HepG2 (cell line): ENCODE measurements around the gene PITX3. TPM values are rescaled to one million over a fixed set of nuclear protein-coding genes. Genes with fewer than 3 reads are reported as not detected.

Experiments used
- FOSL2 ChIP-seq: sonication (generic); formaldehyde crosslinking; IDR thresholded peaks from 2 replicates; pipeline ENCODE4 v1.4.0; 2020; ENCODE audit warnings: missing genetic modification reagents
- HHEX ChIP-seq: IDR thresholded peaks from 2 replicates; pipeline ENCODE4 v1.6.1; 2016; ENCODE audit warnings: control low read depth
- HOXA9 ChIP-seq: sonication (generic); formaldehyde crosslinking; IDR thresholded peaks from 2 replicates; pipeline ENCODE4 v1.8.1; 2022; ENCODE audit warnings: missing genetic modification reagents, mild to moderate bottlenecking, moderate library complexity, borderline replicate concordance
- HOXD1 ChIP-seq: sonication (generic); formaldehyde crosslinking; IDR thresholded peaks from 2 replicates; pipeline ENCODE4 v1.5.0; 2020; ENCODE audit warnings: missing genetic modification reagents
- KAT7 ChIP-seq: IDR thresholded peaks from 2 replicates; pipeline ENCODE4 v1.6.1; 2018; ENCODE audit warnings: borderline replicate concordance, missing compliant biosample characterization
- NR3C1 ChIP-seq: sonication (generic); formaldehyde crosslinking; IDR thresholded peaks from 2 replicates; pipeline ENCODE4 v1.4.0; 2020; ENCODE audit warnings: missing genetic modification reagents
- PHF20 ChIP-seq: sonication (generic); formaldehyde crosslinking; IDR thresholded peaks from 2 replicates; pipeline ENCODE4 v1.5.0; 2020; ENCODE audit warnings: mild to moderate bottlenecking, missing genetic modification reagents
- REPIN1 ChIP-seq: sonication (generic); formaldehyde crosslinking; IDR thresholded peaks from 2 replicates; pipeline ENCODE4 v1.8.0; 2022; ENCODE audit warnings: missing genetic modification reagents, low read depth, mild to moderate bottlenecking, borderline replicate concordance
- SKI ChIP-seq: fragments of 450-650 bp; IDR thresholded peaks from one replicate; pipeline ENCODE4 v1.6.1; 2018; ENCODE audit warnings: mild to moderate bottlenecking; ENCODE audit not compliant: partially characterized antibody
- TAF1 ChIP-seq: sonication (generic); formaldehyde crosslinking; IDR thresholded peaks from 2 replicates; pipeline ENCODE4 v1.4.0; 2020; ENCODE audit warnings: missing genetic modification reagents
- XRCC5 ChIP-seq: fragments of 200-400 bp; formaldehyde crosslinking; optimal IDR thresholded peaks from 2 replicates; pipeline ENCODE3; 2017; ENCODE audit warnings: mild to moderate bottlenecking, low read length
- ZNF224 ChIP-seq: sonication (generic); formaldehyde crosslinking; IDR thresholded peaks from 2 replicates; pipeline ENCODE4 v1.5.0; 2020; ENCODE audit warnings: mild to moderate bottlenecking, missing genetic modification reagents
- ZNF570 ChIP-seq: sonication (generic); formaldehyde crosslinking; IDR thresholded peaks from 2 replicates; pipeline ENCODE4 v1.4.0; 2020; ENCODE audit warnings: mild to moderate bottlenecking, missing genetic modification reagents, borderline replicate concordance
- ZSCAN31 ChIP-seq: sonication (generic); formaldehyde crosslinking; IDR thresholded peaks from 2 replicates; pipeline ENCODE4 v1.5.0; 2020; ENCODE audit warnings: low read depth, mild to moderate bottlenecking, missing genetic modification reagents
- polyA plus RNA-seq, 8 experiments: library from polyadenylated mRNA; depleted of rRNA in 3 of 8; stranded (reverse) in 7 of 8; unstranded in 1 of 8; fragments of >200 nt; fragmentation: Illumina TruSeq in 4 of 8; extraction: Trizol in 4 of 8; gene quantifications; 2 replicates each; pipeline versions ENCODE4 v1.2.1 to v1.2.3, GENCODE V29; 2011 to 2016; ENCODE audit warnings: low read depth in 4 of 8, missing spikeins in 1 of 8, mixed read lengths in 1 of 8; ENCODE audit not compliant: insufficient read depth in 1 of 8
- total RNA-seq, 5 experiments: library from RNA; depleted of rRNA; stranded (reverse); fragments of >200 nt; fragmentation: Illumina TruSeq; extraction: Trizol; gene quantifications; 2 replicates each; pipeline ENCODE4 v1.2.3, GENCODE V29; 2016; ENCODE audit warnings: low read depth in 1 of 5
- TF ChIP-seq, protein P1 (sequence below): sonication (generic); formaldehyde crosslinking; IDR thresholded peaks from 2 replicates; pipeline ENCODE4 v1.5.0; 2020; ENCODE audit warnings: mild to moderate bottlenecking, missing genetic modification reagents, moderate library complexity
- TF ChIP-seq, protein P2 (sequence below): sonication (generic); formaldehyde crosslinking; IDR thresholded peaks from 2 replicates; pipeline ENCODE4 v1.5.1; 2020; ENCODE audit warnings: mild to moderate bottlenecking, missing genetic modification reagents
- TF ChIP-seq, protein P3 (sequence below): sonication (generic); formaldehyde crosslinking; IDR thresholded peaks from 2 replicates; pipeline ENCODE4 v1.5.0; 2020; ENCODE audit warnings: missing genetic modification reagents, mild to moderate bottlenecking, borderline replicate concordance
- TF ChIP-seq, protein P4 (sequence below), 2 experiments: sonication (generic) in 1 of 2; formaldehyde crosslinking in 1 of 2; IDR thresholded peaks; 2 replicates each; pipeline versions ENCODE4 v1.4.0 to v1.6.1; 2018 to 2020; ENCODE audit warnings: missing genetic modification reagents in 2 of 2, borderline replicate concordance in 1 of 2, low read depth in 1 of 2, mild to moderate bottlenecking in 1 of 2, missing biosample characterization in 1 of 2
- TF ChIP-seq, protein P5 (sequence below): IDR thresholded peaks from 2 replicates; pipeline ENCODE4 v1.6.1; 2016; ENCODE audit warnings: missing biosample characterization, missing genetic modification reagents, low read depth

The PITX3 gene
- total and polyA plus RNA-seq, 2 of the 13 experiments (the other 11 are each of a cell fraction or from before 2014, with no cell fraction given): not detected

DNA sequence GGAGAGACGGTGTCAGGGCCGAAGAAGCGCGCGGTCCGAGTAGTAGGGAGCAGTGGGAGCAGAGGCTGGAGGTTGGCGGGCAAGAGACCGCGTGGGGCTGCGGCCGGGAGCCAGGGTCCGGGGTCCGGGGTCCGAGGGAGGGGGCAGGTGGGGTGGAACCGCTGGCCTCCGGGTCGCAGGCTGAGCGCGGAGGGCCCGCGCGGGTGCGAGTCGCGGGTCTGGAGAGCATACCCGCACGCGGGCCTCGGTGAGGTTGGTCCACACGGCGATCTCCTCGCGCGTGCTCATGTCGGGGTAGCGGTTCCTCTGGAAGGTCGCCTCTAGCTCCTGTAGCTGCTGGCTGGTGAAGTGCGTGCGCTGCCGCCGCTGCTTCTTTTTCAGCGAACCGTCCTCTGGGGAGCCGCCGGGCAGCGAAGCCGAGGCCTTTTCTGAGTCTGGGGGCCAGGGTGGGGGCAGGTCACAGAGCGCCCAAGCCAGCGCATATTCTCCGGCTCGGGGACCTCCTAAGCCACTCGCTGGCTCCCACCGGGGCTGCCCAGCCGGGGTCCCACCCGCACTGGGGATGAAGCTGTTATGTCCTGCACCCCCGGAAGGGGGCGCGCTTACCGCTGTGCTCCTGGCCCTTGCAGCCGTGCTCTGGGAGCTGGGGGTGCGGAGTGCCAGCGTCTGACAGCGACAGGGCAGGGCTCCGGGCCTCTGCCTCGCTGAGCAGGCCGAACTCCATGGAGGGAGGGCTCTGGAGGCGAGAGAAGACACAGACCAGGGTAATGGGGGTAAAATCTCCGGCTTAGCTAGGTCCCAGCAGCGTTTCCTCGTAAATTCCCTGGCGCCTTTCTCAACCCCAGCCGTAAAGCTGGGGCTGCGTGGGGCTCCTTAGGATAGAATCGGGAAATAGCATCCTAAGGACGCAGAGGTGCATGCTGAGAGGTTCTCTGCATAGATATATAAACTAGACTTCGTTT, 9.7 kb downstream of the PITX3 start (continued):
- TF ChIP-seq, protein P1, sequence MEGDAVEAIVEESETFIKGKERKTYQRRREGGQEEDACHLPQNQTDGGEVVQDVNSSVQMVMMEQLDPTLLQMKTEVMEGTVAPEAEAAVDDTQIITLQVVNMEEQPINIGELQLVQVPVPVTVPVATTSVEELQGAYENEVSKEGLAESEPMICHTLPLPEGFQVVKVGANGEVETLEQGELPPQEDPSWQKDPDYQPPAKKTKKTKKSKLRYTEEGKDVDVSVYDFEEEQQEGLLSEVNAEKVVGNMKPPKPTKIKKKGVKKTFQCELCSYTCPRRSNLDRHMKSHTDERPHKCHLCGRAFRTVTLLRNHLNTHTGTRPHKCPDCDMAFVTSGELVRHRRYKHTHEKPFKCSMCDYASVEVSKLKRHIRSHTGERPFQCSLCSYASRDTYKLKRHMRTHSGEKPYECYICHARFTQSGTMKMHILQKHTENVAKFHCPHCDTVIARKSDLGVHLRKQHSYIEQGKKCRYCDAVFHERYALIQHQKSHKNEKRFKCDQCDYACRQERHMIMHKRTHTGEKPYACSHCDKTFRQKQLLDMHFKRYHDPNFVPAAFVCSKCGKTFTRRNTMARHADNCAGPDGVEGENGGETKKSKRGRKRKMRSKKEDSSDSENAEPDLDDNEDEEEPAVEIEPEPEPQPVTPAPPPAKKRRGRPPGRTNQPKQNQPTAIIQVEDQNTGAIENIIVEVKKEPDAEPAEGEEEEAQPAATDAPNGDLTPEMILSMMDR (CRISPR knock-in tag): peak; percentile 96
- TF ChIP-seq TAF1 (CRISPR knock-in tag) (no peak), ZNF570 (CRISPR knock-in tag) (no peak), REPIN1 (CRISPR knock-in tag) (no peak), XRCC5 (peak; percentile 81), HOXA9 (CRISPR knock-in tag) (no peak), ZSCAN31 (no peak), SKI (no peak), KAT7 (CRISPR knock-in tag) (no peak), NR3C1 (no peak), PHF20 (CRISPR knock-in tag) (no peak), HHEX (CRISPR knock-in tag) (no peak), FOSL2 (CRISPR knock-in tag) (no peak), ZNF224 (CRISPR knock-in tag) (0 out of 2 replicates have a peak, but pooled peaks have one; percentile 17), HOXD1 (no peak)
- TF ChIP-seq, protein P2, sequence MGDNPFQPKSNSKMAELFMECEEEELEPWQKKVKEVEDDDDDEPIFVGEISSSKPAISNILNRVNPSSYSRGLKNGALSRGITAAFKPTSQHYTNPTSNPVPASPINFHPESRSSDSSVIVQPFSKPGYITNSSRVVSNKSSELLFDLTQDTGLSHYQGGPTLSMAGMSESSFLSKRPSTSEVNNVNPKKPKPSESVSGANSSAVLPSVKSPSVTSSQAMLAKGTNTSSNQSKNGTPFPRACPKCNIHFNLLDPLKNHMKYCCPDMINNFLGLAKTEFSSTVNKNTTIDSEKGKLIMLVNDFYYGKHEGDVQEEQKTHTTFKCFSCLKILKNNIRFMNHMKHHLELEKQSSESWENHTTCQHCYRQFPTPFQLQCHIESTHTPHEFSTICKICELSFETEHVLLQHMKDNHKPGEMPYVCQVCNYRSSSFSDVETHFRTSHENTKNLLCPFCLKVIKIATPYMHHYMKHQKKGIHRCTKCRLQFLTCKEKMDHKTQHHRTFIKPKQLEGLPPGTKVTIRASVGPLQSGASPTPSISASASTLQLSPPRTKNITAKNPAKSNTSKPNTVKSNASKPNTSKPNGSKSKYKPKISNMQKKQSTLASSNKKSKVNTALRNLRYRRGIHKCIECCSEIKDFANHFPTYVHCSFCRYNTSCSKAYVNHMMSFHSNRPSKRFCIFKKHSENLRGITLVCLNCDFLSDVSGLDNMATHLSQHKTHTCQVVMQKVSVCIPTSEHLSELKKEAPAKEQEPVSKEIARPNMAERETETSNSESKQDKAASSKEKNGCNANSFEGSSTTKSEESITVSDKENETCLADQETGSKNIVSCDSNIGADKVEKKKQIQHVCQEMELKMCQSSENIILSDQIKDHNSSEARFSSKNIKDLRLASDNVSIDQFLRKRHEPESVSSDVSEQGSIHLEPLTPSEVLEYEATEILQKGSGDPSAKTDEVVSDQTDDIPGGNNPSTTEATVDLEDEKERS (CRISPR knock-in tag): 0 out of 2 replicates have a peak, but pooled peaks have one; percentile 40
- TF ChIP-seq, protein P3, sequence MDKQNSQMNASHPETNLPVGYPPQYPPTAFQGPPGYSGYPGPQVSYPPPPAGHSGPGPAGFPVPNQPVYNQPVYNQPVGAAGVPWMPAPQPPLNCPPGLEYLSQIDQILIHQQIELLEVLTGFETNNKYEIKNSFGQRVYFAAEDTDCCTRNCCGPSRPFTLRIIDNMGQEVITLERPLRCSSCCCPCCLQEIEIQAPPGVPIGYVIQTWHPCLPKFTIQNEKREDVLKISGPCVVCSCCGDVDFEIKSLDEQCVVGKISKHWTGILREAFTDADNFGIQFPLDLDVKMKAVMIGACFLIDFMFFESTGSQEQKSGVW (CRISPR knock-in tag): no peak
- TF ChIP-seq, protein P4, sequence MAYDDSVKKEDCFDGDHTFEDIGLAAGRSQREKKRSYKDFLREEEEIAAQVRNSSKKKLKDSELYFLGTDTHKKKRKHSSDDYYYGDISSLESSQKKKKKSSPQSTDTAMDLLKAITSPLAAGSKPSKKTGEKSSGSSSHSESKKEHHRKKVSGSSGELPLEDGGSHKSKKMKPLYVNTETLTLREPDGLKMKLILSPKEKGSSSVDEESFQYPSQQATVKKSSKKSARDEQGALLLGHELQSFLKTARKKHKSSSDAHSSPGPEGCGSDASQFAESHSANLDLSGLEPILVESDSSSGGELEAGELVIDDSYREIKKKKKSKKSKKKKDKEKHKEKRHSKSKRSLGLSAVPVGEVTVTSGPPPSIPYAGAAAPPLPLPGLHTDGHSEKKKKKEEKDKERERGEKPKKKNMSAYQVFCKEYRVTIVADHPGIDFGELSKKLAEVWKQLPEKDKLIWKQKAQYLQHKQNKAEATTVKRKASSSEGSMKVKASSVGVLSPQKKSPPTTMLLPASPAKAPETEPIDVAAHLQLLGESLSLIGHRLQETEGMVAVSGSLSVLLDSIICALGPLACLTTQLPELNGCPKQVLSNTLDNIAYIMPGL (CRISPR knock-in tag; IDR thresholded peaks at IDR 0.05; ENCODE audit: borderline replicate concordance in 1 of 2, low read depth in 1 of 2): peak; percentile 78 to 82; a peak in 3 of 4 replicates
- TF ChIP-seq, protein P5, sequence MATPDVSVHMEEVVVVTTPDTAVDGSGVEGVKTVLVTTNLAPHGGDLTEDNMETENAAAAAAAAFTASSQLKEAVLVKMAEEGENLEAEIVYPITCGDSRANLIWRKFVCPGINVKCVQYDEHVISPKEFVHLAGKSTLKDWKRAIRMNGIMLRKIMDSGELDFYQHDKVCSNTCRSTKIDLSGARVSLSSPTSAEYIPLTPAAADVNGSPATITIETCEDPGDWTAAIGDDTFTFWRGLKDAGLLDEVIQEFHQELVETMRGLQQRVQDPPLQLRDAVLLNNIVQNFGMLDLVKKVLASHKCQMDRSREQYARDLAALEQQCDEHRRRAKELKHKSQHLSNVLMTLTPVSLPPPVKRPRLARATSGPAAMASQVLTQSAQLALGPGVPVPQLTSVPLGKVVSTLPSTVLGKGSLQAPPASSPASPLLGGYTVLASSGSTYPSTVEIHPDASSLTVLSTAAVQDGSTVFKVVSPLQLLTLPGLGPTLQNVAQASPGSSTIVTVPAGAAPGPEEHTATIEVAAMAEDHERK: no peak
